ENCODE measurements around the gene XXYLT1. TPM values are rescaled to one million over a fixed set of nuclear protein-coding genes. Genes with fewer than 3 reads are reported as not detected.

The XXYLT1 gene
- total RNA-seq, 1 donor from 2014 or later, result 16.4 TPM

GRCh38 chr3:195256639-195257453, 14.1 kb downstream of the XXYLT1 start:
- DNase-seq (ENCODE audit: low read depth), result no peak
- no peak overlapping the region for H3K4me3 ChIP-seq (ENCODE audit: low read depth, low read length)
- TF ChIP-seq, protein P1, sequence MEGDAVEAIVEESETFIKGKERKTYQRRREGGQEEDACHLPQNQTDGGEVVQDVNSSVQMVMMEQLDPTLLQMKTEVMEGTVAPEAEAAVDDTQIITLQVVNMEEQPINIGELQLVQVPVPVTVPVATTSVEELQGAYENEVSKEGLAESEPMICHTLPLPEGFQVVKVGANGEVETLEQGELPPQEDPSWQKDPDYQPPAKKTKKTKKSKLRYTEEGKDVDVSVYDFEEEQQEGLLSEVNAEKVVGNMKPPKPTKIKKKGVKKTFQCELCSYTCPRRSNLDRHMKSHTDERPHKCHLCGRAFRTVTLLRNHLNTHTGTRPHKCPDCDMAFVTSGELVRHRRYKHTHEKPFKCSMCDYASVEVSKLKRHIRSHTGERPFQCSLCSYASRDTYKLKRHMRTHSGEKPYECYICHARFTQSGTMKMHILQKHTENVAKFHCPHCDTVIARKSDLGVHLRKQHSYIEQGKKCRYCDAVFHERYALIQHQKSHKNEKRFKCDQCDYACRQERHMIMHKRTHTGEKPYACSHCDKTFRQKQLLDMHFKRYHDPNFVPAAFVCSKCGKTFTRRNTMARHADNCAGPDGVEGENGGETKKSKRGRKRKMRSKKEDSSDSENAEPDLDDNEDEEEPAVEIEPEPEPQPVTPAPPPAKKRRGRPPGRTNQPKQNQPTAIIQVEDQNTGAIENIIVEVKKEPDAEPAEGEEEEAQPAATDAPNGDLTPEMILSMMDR (conservative IDR thresholded peaks at IDR 0.05; ENCODE audit: low read depth, low read length), result no peak

DNA sequence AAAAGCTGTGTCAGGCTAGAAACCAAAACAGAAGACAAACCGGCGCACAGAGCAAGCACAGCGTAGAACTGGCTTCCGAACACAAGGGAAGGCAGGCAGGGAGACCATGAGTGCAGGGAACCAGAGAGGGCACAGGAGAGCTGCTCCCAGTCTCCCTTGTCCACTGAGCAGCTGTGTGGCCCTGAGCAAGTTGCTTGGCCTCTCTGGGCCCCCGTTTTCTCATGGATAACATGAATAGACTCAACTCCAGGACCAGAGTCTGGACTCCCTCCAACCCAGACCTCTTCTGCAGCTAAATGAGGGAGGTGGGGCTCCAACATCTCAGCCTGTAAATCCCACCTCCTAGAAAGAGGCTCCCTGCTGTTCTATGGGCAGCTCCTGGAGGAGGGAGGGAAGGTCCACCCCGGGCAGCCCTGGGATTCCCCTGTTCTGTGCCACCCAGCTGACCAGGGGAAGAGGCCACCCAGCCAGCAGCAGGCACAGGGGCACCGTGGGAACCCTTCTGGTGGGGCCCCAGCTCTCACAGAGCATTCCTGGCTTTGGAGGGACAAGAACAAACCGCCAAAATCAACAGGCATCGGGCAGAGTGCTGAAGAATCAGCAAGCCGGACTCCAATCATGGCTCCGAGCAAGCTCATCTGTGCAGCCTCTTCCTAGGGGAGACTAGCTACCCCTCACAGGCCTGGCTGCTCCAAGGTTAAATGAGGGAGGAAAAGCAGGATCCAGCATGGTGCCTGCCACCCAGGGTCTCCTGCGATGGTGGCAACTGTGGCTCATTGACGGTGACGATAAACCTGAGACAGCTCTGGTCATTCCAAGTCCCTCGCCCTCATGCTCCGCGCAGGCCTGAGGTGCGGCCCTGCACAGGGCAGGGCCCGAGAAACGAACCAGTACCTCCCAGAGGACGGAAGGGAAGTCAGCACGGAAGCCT, 15.1 kb downstream of the XXYLT1 start:
- TF ChIP-seq, protein P1 (conservative IDR thresholded peaks at IDR 0.05; ENCODE audit: low read depth, low read length), result no peak
- H3K4me3 ChIP-seq (ENCODE audit: low read depth, low read length), result no peak overlapping the region
- DNase-seq (ENCODE audit: low read depth), result no peak

- TF ChIP-seq, protein P1 (conservative IDR thresholded peaks at IDR 0.05; ENCODE audit: low read depth, low read length), result no peak
- no peak for DNase-seq (ENCODE audit: low read depth)
- no peak overlapping the region for H3K4me3 ChIP-seq (ENCODE audit: low read depth, low read length)
These were observed 15.8 kb downstream of the XXYLT1 start for GRCh38 chr3:195255176-195255500.

DNA sequence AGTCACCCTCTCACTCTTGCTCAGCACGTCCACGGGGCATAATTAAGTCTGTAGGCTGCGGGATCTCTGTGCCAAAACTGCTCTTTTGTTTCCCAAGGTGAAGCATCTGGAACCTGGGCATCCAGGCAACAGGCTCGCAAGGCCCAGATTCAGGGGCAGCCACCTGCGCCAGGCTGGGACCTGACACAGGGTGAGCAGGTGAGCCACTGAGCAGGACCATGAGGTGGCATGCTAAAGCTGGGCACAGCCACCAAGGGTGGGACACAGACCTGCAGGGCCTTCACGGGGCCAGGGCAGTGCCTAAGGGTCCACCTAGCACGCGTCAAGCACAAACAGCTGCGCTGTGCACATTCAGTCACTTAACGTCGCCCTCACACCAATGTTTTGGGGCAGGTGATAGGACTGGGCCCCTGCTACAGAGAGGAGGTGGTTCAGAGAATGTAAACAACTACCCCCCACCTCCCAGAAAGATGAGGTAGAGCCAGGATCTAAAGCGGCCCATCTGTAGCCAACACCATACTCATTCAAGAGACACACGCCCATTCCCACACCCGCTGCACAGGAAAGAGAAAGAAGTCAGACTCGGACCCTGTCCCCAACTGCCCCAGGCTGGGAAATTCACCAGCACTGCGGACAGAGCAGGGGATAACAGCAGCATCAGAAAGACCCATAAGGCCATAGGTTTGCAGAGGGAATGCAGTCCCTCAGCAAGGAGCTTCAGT, 16.3 kb downstream of the XXYLT1 start:
- TF ChIP-seq, protein P1 (conservative IDR thresholded peaks at IDR 0.05; ENCODE audit: low read depth, low read length), result no peak
- no peak for DNase-seq (ENCODE audit: low read depth)

DNA sequence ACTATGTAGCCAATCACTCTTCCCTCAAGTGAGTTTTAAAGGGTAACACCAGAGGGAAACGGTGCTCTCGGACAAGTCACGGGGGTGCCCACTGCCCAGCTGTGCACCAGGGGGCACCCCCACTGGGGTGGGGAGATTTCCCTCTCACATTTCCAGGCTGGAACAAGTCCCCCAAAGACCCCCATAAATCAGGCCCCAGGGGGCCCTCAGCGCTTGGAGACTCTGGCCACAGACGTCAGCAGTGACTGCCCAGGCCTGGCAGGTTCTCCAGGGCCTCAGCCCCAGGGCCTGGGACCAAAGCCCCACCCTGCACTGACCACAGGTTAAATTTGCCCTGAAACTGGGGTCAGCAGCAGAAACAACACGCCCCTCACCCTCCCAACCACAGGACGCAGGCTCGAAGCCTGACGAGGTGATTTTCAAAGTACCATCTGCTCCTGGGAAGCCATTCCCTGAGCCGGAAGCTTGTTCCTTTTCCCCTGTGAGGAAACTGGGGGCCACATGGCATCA, 17.0 kb downstream of the XXYLT1 start:
- TF ChIP-seq, protein P1 (conservative IDR thresholded peaks at IDR 0.05; ENCODE audit: low read depth, low read length), result no peak
- H3K4me3 ChIP-seq (ENCODE audit: low read depth, low read length), result no peak overlapping the region
- no peak for DNase-seq (ENCODE audit: low read depth)

More for the DNA sequence above, 16.3 kb downstream of the XXYLT1 start:
- H3K4me3 ChIP-seq (ENCODE audit: low read depth, low read length), result no peak overlapping the region

- TF ChIP-seq, protein P1 (conservative IDR thresholded peaks at IDR 0.05; ENCODE audit: low read depth, low read length), result no peak
- no peak for DNase-seq (ENCODE audit: low read depth)
- H3K4me3 ChIP-seq (ENCODE audit: low read depth, low read length), result no peak overlapping the region
These were observed 19.5 kb downstream of the XXYLT1 start for GRCh38 chr3:195251336-195252065.

Data from epithelial cell of proximal tubule (primary cell).